Sigmoid colon (tissue), 4 donors: ENCODE measurements around the gene ATF7IP.

Experiments used
- POLR2AphosphoS5 ChIP-seq, 4 donors: sonication (generic); formaldehyde crosslinking; IDR thresholded peaks; one replicate each; pipeline ENCODE4 v1.6.1; 2017; ENCODE audit warnings: antibody characterized with exemption in 4 of 4
- TF ChIP-seq, protein P1 (sequence below), 4 experiments: fragments of 450-650 bp in 3 of 4; fragments of 200-600 bp in 1 of 4; IDR thresholded peaks; one replicate each; pipeline ENCODE4 v1.5.1; 2016 to 2019; ENCODE audit warnings: antibody characterized with exemption in 4 of 4, mild to moderate bottlenecking in 3 of 4, moderate library complexity in 2 of 4

DNA sequence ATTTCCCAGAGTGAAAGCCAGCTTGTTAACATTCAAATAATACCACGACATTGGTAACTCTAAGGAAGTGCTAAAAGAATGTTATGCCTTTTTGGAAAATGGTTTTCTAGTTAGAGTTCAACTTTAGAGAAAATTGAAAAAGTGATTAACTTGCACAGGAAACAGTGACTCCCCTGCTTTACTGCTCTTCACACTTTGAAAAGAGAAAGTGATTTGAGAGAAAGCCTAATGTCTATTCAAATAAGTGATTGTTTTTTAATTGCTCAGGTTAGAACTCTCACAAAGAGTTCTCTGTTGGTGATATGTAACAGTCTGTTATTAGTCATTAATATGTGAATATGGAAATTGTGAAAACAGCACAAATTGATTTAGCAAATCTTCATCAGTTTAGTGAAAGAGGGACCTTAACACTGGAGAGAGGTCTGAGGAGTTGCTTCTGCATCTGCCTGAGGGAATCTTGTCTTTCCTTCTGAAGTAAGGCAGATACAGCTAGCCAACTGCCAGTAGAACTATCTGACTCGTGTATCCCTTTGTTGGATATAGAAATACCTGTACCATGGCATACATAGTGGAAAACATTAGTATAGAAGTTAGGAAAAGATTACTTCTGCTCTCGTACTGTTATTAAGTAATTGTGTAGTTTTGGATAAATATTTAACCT is 25.5 kb downstream of the ATF7IP start:
- TF ChIP-seq, protein P1, sequence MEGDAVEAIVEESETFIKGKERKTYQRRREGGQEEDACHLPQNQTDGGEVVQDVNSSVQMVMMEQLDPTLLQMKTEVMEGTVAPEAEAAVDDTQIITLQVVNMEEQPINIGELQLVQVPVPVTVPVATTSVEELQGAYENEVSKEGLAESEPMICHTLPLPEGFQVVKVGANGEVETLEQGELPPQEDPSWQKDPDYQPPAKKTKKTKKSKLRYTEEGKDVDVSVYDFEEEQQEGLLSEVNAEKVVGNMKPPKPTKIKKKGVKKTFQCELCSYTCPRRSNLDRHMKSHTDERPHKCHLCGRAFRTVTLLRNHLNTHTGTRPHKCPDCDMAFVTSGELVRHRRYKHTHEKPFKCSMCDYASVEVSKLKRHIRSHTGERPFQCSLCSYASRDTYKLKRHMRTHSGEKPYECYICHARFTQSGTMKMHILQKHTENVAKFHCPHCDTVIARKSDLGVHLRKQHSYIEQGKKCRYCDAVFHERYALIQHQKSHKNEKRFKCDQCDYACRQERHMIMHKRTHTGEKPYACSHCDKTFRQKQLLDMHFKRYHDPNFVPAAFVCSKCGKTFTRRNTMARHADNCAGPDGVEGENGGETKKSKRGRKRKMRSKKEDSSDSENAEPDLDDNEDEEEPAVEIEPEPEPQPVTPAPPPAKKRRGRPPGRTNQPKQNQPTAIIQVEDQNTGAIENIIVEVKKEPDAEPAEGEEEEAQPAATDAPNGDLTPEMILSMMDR (IDR thresholded peaks at IDR 0.05): no peak
- TF ChIP-seq POLR2AphosphoS5 (IDR thresholded peaks at IDR 0.05): no peak
